ENCODE data around the gene HOATZ. TPM values are rescaled to one million over a fixed set of nuclear protein-coding genes. Genes with fewer than 3 reads are reported as not detected.

The HOATZ gene
- total and polyA plus RNA-seq, 2 donors from 2014 or later = not detected

- Histone ChIP-seq H3K9ac (ENCODE audit: low read length in 3 of 3) (no peak overlapping the region), H3K9me3 (ENCODE audit: control insufficient read depth in 2 of 3, insufficient read depth in 1 of 3, low read length in 3 of 3) (no peaks in the 10 kb centered on the region), H3K4me1 (ENCODE audit: control insufficient read depth in 2 of 3, insufficient read depth in 2 of 3, low read depth in 1 of 3, low read length in 3 of 3) (no peaks in the 10 kb centered on the region), H3K4me3 (ENCODE audit: low read length in 3 of 3) (no peak overlapping the region), H3K27ac (ENCODE audit: low read depth in 2 of 2, low read length in 2 of 2) (no peak overlapping the region), H3K36me3 (ENCODE audit: control insufficient read depth in 2 of 3, insufficient read depth in 3 of 3, low read length in 3 of 3) (no peaks in the 10 kb centered on the region), H3K27me3 (ENCODE audit: control insufficient read depth, insufficient read depth, low read length) (no peaks in the 10 kb centered on the region)
- DNase-seq = no peak
- intact Hi-C loops (cut with DNase I) = no loop called here
- no peak for TF ChIP-seq CTCF (IDR thresholded peaks at IDR 0.05; ENCODE audit: borderline replicate concordance, extremely low read depth, insufficient read depth)
- FAIRE-seq = no peak
Measured at GRCh38 chr11:111502611-111503010, 12.0 kb upstream of the HOATZ start.

- DNase-seq (no peak), FAIRE-seq (no peak)
- Histone ChIP-seq H3K27ac (ENCODE audit: low read depth in 2 of 2, low read length in 2 of 2) (no peak overlapping the region), H3K4me1 (ENCODE audit: control insufficient read depth in 2 of 3, insufficient read depth in 2 of 3, low read depth in 1 of 3, low read length in 3 of 3) (no peaks in the 10 kb centered on the region), H3K27me3 (ENCODE audit: control insufficient read depth, insufficient read depth, low read length) (peaks cover 32% of the 10 kb centered on the region), H3K36me3 (ENCODE audit: control insufficient read depth in 2 of 3, insufficient read depth in 3 of 3, low read length in 3 of 3) (no peaks in the 10 kb centered on the region), H3K4me3 (ENCODE audit: low read length in 3 of 3) (no peak overlapping the region), H3K9me3 (ENCODE audit: control insufficient read depth in 2 of 3, insufficient read depth in 1 of 3, low read length in 3 of 3) (no peaks in the 10 kb centered on the region), H3K9ac (ENCODE audit: low read length in 3 of 3) (no peak overlapping the region)
- intact Hi-C loops (cut with DNase I) = no loop called here
- no peak for TF ChIP-seq CTCF (IDR thresholded peaks at IDR 0.05; ENCODE audit: borderline replicate concordance, extremely low read depth, insufficient read depth)
Measured at GRCh38 chr11:111510311-111510710, 4.3 kb upstream of the HOATZ start.

GRCh38 chr11:111512296-111513239, 2.0 kb upstream of the HOATZ start, which contains the start of gene BTG4:
TSS of gene BTG4 (minus strand) at chr11:111512386. CDS start at chr11:111498776, 13,610 bp downstream.
- no peak for TF ChIP-seq CTCF (IDR thresholded peaks at IDR 0.05; ENCODE audit: borderline replicate concordance, extremely low read depth, insufficient read depth)
- Histone ChIP-seq H3K9ac (ENCODE audit: low read length in 3 of 3) (no peak within 1 kb of the TSS), H3K27ac (ENCODE audit: low read depth in 2 of 2, low read length in 2 of 2) (no peak within 1 kb of the TSS), H3K27me3 (ENCODE audit: control insufficient read depth, insufficient read depth, low read length) (peaks cover 32% of the 10 kb centered on the region), H3K36me3 (ENCODE audit: control insufficient read depth in 2 of 3, insufficient read depth in 3 of 3, low read length in 3 of 3) (no peaks in the 10 kb centered on the region), H3K4me3 (ENCODE audit: low read length in 3 of 3) (no peak within 1 kb of the TSS), H3K4me1 (ENCODE audit: control insufficient read depth in 2 of 3, insufficient read depth in 2 of 3, low read depth in 1 of 3, low read length in 3 of 3) (no peaks in the 10 kb centered on the region), H3K9me3 (ENCODE audit: control insufficient read depth in 2 of 3, insufficient read depth in 1 of 3, low read length in 3 of 3) (no peaks in the 10 kb centered on the region)
- intact Hi-C loops (cut with DNase I) = no loop called here
- DNase-seq = peak; percentile 44 to 73 (median 50)
- FAIRE-seq = no peak

Data from kidney (tissue), 14 donors.